Measurements from ENCODE around the gene FAM219B.

Gene FAM219B

DNA sequence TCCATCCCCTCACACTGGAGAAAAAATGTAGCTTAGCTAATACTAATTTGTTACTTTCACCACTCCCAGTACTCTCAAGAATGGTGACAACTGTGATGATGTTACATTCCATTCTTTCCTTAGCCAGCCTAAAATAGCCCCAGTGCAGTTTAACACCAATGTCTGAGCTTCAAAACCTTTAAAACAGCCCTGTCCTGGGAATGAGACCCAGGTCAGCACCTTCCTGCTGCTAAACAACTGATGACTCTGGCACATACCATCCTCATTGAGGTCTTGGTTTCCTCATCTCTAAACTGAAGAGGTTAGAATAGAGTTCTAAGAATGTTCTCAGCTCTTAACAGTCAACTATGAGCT, 37.3 kb downstream of the FAM219B start:
- H3K4me3 ChIP-seq (replicated peaks; ENCODE audit: low read depth, low read length) = no peak overlapping the region
- DNase-seq (ENCODE audit: extremely low read depth, low read depth) = no peak
- no peak for TF ChIP-seq CTCF (IDR thresholded peaks at IDR 0.05; ENCODE audit: low read depth, low read length, missing control alignments)

DNA sequence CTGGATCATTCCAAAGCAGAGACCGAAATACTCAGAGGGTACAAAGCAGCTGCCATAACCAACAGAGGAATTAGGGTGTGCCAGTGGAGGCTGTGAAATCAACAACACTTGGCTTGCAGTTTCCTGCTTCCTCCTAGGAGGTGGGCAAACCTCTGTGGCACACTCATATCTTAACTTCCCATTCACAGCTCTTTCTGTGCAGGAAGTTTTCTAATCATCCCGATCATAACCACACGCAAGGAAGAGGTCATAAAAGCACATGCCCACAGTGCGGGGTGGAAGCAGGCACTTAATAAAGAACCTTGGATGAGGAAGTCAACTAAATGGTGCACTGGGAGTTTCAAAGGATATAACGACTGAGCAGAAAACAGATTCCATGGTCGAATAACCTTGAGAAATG, 38.6 kb downstream of the FAM219B start:
- H3K4me3 ChIP-seq (replicated peaks; ENCODE audit: low read depth, low read length) = no peak overlapping the region
- no peak for DNase-seq (ENCODE audit: extremely low read depth, low read depth)
- TF ChIP-seq CTCF (IDR thresholded peaks at IDR 0.05; ENCODE audit: low read depth, low read length, missing control alignments) = no peak

- H3K4me3 ChIP-seq (replicated peaks; ENCODE audit: low read depth, low read length) = no peak overlapping the region
- no peak for DNase-seq (ENCODE audit: extremely low read depth, low read depth)
- TF ChIP-seq CTCF (IDR thresholded peaks at IDR 0.05; ENCODE audit: low read depth, low read length, missing control alignments) = no peak
These were observed 39.1 kb downstream of the FAM219B start for GRCh38 chr15:74867466-74868038.

DNA sequence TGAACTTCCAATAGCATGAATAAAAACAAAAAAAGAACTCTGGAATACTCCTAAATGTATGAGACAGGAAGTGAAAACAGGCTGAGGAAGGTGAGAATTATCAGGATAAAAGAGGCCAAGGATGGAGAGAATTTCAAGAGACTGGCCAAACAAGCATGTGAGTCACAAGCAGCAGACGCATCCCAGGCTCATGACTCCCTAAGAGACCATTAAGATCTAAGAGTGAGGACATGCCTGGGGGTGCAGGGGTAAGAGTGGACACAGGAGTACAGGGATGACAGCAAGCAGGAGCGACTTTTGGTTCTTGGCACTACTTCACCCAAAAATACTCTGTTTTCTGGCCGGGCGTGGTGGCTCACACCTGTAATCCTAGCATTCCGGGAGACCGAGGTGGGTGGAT, 40.6 kb downstream of the FAM219B start:
- no peak for DNase-seq (ENCODE audit: extremely low read depth, low read depth)
- no peak for TF ChIP-seq CTCF (IDR thresholded peaks at IDR 0.05; ENCODE audit: low read depth, low read length, missing control alignments)
- no peak overlapping the region for H3K4me3 ChIP-seq (replicated peaks; ENCODE audit: low read depth, low read length)

- no peak for DNase-seq (ENCODE audit: extremely low read depth, low read depth)
- TF ChIP-seq CTCF (IDR thresholded peaks at IDR 0.05; ENCODE audit: low read depth, low read length, missing control alignments) = no peak
- H3K4me3 ChIP-seq (replicated peaks; ENCODE audit: low read depth, low read length) = no peak overlapping the region
These were observed 41.3 kb downstream of the FAM219B start for GRCh38 chr15:74865316-74865715.

DNA sequence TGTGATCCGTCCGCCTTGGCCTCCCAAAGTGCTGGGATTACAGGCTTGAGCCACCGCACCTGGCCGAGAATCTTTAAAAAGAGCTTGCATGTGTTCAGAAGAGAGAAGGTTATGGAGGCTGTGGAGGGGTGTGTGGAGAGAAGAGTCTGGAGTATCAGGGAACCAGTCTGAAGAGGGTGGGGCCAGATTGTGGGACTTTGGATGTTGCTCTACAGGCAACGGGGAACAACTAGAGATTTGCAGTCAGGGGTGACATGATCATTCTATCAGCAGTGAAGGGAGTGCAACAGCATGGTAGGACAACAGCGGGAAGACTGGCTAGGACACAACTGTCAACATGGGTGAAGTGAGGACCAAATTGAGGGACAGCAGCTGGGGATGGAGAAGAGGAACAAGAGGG, 42.4 kb downstream of the FAM219B start:
- no peak for TF ChIP-seq CTCF (IDR thresholded peaks at IDR 0.05; ENCODE audit: low read depth, low read length, missing control alignments)
- no peak for DNase-seq (ENCODE audit: extremely low read depth, low read depth)
- H3K4me3 ChIP-seq (replicated peaks; ENCODE audit: low read depth, low read length) = no peak overlapping the region
